GM21619 (cell line): ENCODE measurements around the gene APLF.

ENCODE experiments used
- ATAC-seq: cut with Tn5 transposase; IDR thresholded peaks from one replicate; pipeline ENCODE4 v1.9.1; 2021; ENCODE audit not compliant: unreplicated experiment

APLF gene

DNA sequence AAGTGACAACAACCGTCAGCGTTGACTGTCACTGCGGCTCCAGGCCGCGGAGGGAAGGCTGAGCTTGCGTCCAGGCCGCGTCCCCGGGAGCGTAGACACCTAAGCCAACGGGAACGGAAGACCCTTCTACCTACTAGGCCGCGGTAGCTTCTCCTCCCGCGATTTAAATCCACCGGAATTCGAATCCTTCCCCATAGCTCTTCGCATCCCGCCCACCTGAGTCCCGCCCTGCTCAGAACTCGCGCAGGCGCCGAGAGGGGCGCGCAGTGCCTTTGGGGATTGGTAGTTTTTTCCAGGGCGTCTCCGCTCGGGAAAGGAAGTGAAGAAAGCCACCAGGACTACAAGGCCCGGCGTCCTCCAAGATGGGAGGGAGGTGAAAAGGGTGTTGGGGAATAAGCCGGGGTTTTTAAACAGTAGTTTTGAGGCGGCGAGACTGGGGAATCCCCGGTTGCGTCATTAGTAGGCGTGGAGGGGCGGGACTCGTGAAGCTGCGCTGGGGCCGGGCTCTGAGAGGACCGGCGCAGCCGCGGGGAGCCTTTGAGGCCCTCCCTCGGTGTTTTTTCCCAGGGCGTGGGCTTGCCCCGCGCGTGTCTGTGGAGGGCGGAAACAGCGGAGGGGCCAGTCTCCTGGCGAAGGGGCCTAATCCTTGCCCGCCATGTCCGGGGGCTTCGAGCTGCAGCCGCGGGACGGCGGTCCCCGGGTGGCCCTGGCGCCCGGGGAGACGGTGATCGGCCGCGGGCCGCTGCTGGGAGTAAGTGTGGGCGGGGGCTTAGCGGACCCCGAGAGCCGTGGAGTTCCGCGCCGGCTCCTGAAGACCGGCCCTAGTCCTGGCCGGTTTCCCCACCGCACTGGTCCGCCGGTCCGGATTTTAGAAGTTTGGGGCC lies at the start of gene APLF, which contains the start of gene FBXO48:
TSS of gene APLF (plus strand) at position 509 of the 884 bp plus-strand sequence. CDS start at position 656, 147 bp downstream.
TSS of gene FBXO48 (minus strand) at position 218 of the 884 bp plus-strand sequence. CDS start 2,149 bp downstream, outside the sequence.
- peak; percentile 95 for ATAC-seq

DNA sequence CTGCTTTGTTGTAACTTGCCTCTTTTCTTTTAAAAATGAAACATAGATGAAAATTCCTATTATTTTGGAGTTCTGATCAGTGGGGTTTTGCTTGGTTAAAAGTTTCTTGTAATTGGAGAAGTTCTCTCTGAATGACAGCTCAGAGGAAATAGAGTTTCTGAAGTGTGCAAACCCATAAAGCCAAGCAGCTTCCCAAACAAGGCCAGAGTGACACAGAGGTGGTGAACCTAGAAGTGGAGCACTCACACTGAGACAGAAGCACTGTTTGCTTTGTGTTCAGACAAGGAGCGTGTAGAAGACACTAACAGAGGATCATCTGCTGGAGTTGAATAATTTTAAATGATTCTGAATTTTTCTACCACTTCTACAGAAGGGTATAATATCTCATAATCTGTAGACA lies 49.5 kb upstream of the APLF start:
- ATAC-seq, result no peak

- ATAC-seq, result no peak
These were observed 49.0 kb upstream of the APLF start for GRCh38 chr2:68418419-68418818.

DNA sequence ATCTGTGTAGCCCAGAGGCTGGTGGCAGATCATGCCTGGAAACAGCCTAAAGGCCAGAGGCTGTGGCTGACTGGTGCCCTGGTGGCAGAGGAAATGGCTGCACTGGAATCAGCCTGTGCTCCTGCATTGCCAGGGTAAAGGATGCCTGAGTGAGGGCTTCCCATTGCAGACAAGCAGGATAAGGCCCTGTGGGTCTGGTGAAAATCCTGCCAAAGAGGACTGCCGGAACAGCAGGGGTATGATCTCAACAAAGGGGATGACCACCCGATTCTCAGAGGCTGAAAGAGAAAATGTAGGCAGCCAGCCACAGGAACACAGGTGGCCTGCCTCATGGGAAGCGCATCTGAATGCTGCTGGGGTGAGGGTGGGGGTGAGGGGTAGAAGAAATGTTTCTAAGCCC lies 48.5 kb upstream of the APLF start:
- no peak for ATAC-seq

DNA sequence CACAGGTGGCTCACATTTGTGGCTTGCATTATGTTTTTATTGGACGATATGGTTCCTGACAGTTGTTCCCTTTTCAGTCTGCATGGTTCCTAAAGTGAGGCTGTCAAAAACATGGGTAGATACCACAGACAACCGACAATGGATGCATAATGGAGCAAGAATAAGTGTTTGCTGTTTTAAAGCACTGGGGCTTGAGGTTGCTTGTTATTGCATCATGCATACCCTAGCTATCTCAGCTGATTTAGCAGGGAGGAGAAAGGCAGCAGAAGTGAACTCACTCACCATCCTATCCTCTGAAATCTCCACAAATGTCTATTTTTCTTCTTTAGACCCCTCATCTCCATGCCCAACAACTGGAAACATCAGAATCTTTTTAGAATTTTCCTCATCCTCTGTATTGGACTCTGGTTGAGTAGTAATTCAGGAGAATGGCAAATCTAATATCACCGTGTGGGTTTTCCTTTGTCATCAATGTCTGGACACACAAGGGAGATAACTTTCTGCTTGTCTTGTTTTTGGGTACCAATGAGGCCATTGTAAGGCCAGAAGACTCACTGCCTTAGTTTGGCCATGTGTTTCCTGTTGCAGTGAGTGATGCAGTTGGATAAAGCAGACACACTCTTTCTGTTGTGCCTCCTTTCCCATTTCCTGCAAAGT lies 47.0 kb upstream of the APLF start:
- no peak for ATAC-seq

GRCh38 chr2:68423966-68424650 lies 43.3 kb upstream of the APLF start:
- ATAC-seq, result peak; percentile 67

DNA sequence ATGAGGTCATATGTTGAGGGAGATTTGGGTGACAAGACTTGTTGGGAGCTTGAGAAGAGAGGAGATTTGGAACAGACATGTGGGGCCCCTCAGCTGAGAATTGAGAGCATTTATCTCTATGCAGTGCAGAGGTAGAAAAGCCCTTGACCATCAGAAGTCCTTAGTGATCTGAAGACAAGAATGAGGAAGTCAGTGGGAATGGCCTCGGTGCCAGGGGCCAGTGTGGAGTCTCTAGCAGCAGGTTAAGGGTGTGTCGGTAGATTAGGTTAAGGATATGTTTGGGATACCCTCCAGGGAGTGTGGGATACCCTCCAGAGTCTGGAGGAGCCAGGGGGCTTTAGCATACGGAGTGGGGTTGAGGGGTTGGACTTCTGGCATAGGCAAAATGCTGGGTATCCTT lies 41.9 kb upstream of the APLF start:
- no peak for ATAC-seq

GRCh38 chr2:68426446-68426845 lies 40.9 kb upstream of the APLF start:
- ATAC-seq, result no peak

DNA sequence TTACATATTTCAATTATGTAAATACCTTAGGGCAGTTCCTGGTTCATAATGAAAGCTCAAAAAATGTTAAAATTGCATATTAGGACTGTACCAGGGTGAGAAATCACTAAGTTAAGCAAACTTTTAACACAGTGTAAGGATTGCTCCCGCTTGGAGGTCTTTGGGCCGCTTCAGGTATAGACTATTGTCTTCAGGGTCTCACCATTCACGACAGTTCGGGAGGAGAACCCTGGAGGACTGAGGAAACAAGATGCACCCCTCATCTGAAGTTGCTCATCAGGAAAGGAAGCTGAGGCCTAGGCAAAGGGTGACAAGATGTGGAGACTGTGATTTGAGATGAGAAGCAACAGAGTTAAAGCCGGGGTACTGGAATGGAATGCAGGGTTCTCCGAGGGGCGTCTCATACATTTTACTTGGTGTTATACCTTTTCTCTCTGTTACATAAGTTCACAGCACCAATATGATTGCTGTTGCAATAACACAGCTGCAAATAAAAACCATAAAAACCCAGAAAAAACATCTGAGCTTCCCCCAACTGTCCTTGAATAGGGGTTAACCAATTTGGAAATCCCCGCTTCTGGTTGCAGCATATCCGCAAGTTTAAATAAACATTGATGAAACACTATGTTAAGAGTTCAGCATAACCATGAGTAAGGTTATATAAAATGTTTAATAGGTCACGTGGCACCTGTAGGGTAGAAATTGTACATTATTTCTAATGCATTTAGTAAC lies 40.4 kb upstream of the APLF start:
- ATAC-seq, result no peak

GRCh38 chr2:68428126-68428525 lies 39.3 kb upstream of the APLF start:
- ATAC-seq, result no peak

DNA sequence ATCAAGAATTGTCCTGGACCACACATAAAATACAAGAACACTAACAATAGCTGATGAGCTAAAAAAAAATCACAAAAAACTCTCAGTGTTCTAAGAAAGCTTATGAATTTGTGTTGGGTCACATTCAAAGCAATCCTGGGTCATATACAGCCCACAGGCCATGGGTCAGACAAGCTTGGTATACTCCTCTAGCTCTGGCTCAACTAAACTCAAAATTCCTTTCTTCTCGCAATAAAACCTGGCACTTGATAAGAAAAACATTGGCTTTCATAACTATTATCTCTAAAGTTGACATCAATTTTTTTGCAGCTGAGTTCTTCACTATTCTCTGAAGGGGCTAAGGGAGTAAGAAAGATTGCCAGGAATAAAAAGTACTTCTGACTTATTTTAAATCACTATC lies 38.6 kb upstream of the APLF start:
- no peak for ATAC-seq

GRCh38 chr2:68429311-68429826 lies 38.0 kb upstream of the APLF start:
- ATAC-seq, result no peak

DNA sequence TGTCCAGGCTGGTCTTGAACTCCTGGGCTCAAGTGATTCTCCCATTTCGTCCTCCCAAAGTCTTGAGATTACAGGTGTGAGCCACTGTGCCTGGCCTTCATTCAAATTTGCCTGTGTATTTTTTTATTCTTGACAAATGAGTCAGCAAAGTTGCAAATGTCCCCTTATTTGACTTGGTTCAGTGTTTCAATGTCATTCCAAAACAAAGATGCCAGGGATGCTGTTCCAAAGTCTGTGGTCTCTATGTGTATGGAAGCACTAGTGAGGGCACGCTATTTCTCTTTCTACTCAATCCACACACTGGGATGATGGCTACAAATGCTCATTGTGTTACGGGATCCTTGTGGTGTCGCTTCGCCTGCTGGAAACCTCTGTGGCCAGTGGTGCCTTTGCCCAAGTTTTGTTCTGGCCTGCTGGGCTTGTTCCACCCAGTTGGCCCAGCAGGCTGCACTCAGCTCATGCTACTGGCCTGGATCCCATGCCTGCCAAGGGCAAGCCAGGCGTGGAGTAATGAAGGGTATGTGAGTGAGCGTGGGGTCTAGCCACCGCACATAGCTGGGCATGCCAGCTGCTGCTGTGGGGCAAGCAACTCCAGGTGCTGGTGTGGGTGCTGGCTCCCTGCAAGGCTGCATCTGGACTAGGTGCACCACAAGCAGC lies 35.9 kb upstream of the APLF start:
- no peak for ATAC-seq

DNA sequence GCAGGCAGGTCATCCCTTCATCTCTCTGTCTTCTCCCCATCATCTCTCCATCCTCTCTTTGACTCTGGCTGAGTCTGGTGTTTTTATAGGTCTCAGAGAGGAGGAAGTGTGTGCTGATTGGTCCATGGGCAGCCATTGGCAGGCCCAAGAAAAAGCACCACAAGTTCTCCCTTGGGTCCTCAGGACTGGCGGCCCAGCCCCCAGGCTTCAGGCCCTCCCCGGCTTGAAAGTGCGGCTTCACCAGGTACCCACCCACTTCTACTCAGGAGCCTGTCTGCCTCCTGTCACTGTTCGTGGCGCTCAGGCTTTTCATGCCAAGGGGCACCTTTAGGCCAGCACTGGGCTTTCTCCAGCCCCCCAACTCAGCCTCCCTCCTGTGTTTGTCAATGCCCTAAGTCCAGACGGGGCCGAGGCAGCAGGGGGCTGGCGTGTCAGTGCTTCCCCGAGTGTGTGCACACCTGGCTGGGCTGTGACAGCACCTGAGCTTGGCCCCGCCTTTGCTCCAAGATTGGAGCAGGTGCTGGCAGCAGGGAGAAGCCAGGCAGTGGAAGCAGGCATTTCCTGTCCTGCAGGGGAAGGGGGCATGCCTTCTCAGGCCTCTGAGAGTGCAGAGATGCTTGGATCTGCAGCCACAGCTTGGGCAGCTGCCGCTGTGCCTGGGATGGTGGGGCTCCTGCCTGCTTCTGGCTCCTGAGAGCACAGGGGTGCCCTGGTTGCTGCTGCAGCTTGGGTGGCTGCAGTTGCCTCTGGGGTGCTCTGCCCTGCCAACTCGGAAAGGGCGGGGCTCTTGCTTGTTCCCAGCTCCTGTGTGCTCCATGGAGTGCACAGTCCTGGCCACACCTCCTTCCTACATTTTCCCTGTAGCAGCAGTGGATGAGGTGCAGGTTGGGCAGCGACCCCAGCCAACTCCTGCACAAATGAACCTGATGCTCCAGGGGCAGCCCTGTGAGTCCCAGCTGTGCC lies 34.4 kb upstream of the APLF start:
- ATAC-seq, result no peak

- ATAC-seq, result no peak
These were observed 32.4 kb upstream of the APLF start for GRCh38 chr2:68434981-68435380.

DNA sequence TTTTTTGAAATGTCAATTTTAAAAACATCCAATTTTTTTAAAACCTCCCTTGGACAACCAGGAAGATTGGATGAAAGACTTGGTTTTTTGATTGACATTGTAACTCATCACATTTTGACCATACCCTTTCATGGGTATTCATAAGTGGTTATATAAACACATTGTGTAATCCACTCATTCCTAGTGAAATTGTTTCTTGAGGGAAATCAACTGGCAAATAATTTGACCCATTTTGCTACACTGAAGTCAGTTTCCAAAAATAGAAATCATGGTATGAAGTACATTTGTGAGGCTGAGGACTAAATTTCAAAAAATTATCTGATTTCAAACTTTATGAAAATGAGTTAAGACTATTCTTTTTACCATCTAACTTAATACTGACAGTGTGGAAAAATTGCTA lies 31.8 kb upstream of the APLF start:
- no peak for ATAC-seq

- no peak for ATAC-seq
These were observed 31.1 kb upstream of the APLF start for GRCh38 chr2:68436270-68436669.

GRCh38 chr2:68438455-68439303 lies 28.7 kb upstream of the APLF start:
- no peak for ATAC-seq
